ENCODE measurements around the gene SLC37A1. TPM values are rescaled to one million over a fixed set of nuclear protein-coding genes. Genes with fewer than 3 reads are reported as not detected.
A peak's percentile ranks its signal among the peaks of the same experiment; 100 is the strongest.

The SLC37A1 gene
- total RNA-seq, 1 experiment from 2014 or later: 23.5 TPM

GRCh38 chr21:42619166-42619565, 105.5 kb downstream of the SLC37A1 start:
- Histone ChIP-seq H3K9me3 (ENCODE audit: insufficient read depth, low read depth) (no peaks in the 10 kb centered on the region), H3F3A (ENCODE audit: insufficient read depth, low read depth) (peaks cover 4% of the 10 kb centered on the region; the same call in 1 of the 2 replicates), H4K20me1 (ENCODE audit: insufficient read depth) (no peaks in the 10 kb centered on the region), H3K9me2 (ENCODE audit: insufficient read depth) (no peaks in the 10 kb centered on the region), H3K27ac (no peak overlapping the region), H3K79me2 (ENCODE audit: low read depth) (no peaks in the 10 kb centered on the region), H2AFZ (no peak overlapping the region), H3K27me3 (ENCODE audit: insufficient read depth, low read depth) (peaks cover 20% of the 10 kb centered on the region), H3K36me3 (ENCODE audit: low read depth) (no peaks in the 10 kb centered on the region), H3K4me1 (replicated peaks; ENCODE audit: insufficient read depth) (no peaks in the 10 kb centered on the region), H3K4me3 (no peak overlapping the region), H3K4me2 (no peak overlapping the region)
- intact Hi-C loops (cut with micrococcal nuclease; ENCODE audit: unreplicated experiment): no loop called here
- no TSS peak for BruUV-seq (replicated peaks)
- TF ChIP-seq EZH2 (IDR thresholded peaks at IDR 0.05; ENCODE audit: low read depth): no peak
- TF ChIP-seq CTCF (conservative IDR thresholded peaks at IDR 0.05): no peak
- DNase-seq: no peak
- ChIA-PET CTCF (no interaction called here), POLR2A (ENCODE audit: unreplicated experiment) (no interaction called here)

- Histone ChIP-seq H4K20me1 (ENCODE audit: insufficient read depth) (no peaks in the 10 kb centered on the region), H3K27ac (no peak overlapping the region), H3K9me3 (ENCODE audit: insufficient read depth, low read depth) (no peaks in the 10 kb centered on the region), H3K79me2 (ENCODE audit: low read depth) (no peaks in the 10 kb centered on the region), H3K27me3 (ENCODE audit: insufficient read depth, low read depth) (peaks cover 20% of the 10 kb centered on the region), H2AFZ (no peak overlapping the region), H3K4me1 (replicated peaks; ENCODE audit: insufficient read depth) (no peaks in the 10 kb centered on the region), H3K4me3 (no peak overlapping the region), H3K4me2 (no peak overlapping the region), H3K36me3 (ENCODE audit: low read depth) (no peaks in the 10 kb centered on the region), H3K9me2 (ENCODE audit: insufficient read depth) (no peaks in the 10 kb centered on the region), H3F3A (ENCODE audit: insufficient read depth, low read depth) (peaks cover 4% of the 10 kb centered on the region; the same call in 1 of the 2 replicates)
- TF ChIP-seq CTCF (conservative IDR thresholded peaks at IDR 0.05) (no peak), EZH2 (IDR thresholded peaks at IDR 0.05; ENCODE audit: low read depth) (no peak)
- intact Hi-C loops (cut with micrococcal nuclease; ENCODE audit: unreplicated experiment): no loop called here
- ChIA-PET POLR2A (ENCODE audit: unreplicated experiment) (no interaction called here), CTCF (no interaction called here)
- no peak for DNase-seq
- BruUV-seq (replicated peaks): no TSS peak
Observed at GRCh38 chr21:42619841-42620240, 106.2 kb downstream of the SLC37A1 start.

- TF ChIP-seq CTCF (conservative IDR thresholded peaks at IDR 0.05) (no peak), EZH2 (IDR thresholded peaks at IDR 0.05; ENCODE audit: low read depth) (no peak)
- peak in 1 of 2 experiments; percentile 42 for DNase-seq
- POLR2A ChIA-PET (ENCODE audit: unreplicated experiment): no interaction called here
- H3K4me1 ChIP-seq (replicated peaks; ENCODE audit: insufficient read depth): no peaks in the 10 kb centered on the region
- no peaks in the 10 kb centered on the region for H4K20me1 ChIP-seq (ENCODE audit: insufficient read depth)
- H3K79me2 ChIP-seq (ENCODE audit: low read depth): no peaks in the 10 kb centered on the region
- no peaks in the 10 kb centered on the region for H3K9me3 ChIP-seq (ENCODE audit: insufficient read depth, low read depth)
- no peaks in the 10 kb centered on the region for H3K9me2 ChIP-seq (ENCODE audit: insufficient read depth)
- CTCF ChIA-PET: interaction anchor here (0.6 kb wide), 1 partner anchor 178 kb away, joined by 4 read pairs; no protein-coding TSS in a partner anchor
- no peak overlapping the region for H2AFZ ChIP-seq
- intact Hi-C loops (cut with micrococcal nuclease; ENCODE audit: unreplicated experiment): no loop called here
- no peak overlapping the region for H3K4me3 ChIP-seq
- H3K27ac ChIP-seq: no peak overlapping the region
- peaks cover 20% of the 10 kb centered on the region for H3K27me3 ChIP-seq (ENCODE audit: insufficient read depth, low read depth)
- H3K36me3 ChIP-seq (ENCODE audit: low read depth): no peaks in the 10 kb centered on the region
- BruUV-seq (replicated peaks): no TSS peak
- H3F3A ChIP-seq (ENCODE audit: insufficient read depth, low read depth): no peaks in the 10 kb centered on the region
- no peak overlapping the region for H3K4me2 ChIP-seq
Observed at GRCh38 chr21:42621166-42621818, 107.6 kb downstream of the SLC37A1 start.
